Fibroblast of the aortic adventitia (primary cell): ENCODE results near the gene TTYH3. TPM values are rescaled to one million over a fixed set of nuclear protein-coding genes. Genes with fewer than 3 reads are reported as not detected.
A peak's percentile ranks its signal among the peaks of the same experiment; 100 is the strongest.
"Not testable (repeated sequence)": the region's sequence is repeated elsewhere in the genome, so short reads cannot be mapped to it uniquely, and the experiment has no call there.

ENCODE experiments used
- DNase-seq: peaks from one replicate; pipeline ENCODE4 v3.0.0-alpha.2; 2010; ENCODE audit warnings: low read depth
- H3K4me3 ChIP-seq: 2 replicates; pipeline ENCODE4 v1.5.1; 2011; ENCODE audit warnings: low read depth, mild to moderate bottlenecking, control low read depth, low read length, moderate library complexity
- CTCF ChIP-seq: IDR thresholded peaks from 2 replicates; pipeline ENCODE4 v1.5.1; 2011; ENCODE audit warnings: mild to moderate bottlenecking, low read length, control low read depth, inconsistent platforms; ENCODE audit not compliant: insufficient read depth
- total RNA-seq: library from RNA; depleted of rRNA; stranded (reverse); fragments of >200 nt; gene quantifications from 2 replicates; pipeline ENCODE4 v1.2.3, GENCODE V29; 2012; ENCODE audit warnings: low replicate concordance

TTYH3 gene
- total RNA-seq, 1 donor: 27.9 TPM

GRCh38 chr7:2607923-2608904 lies 23.6 kb upstream of the TTYH3 start:
- TF ChIP-seq CTCF: no peak
- DNase-seq: no peak
- H3K4me3 ChIP-seq: no peak overlapping the region

GRCh38 chr7:2608921-2609411 lies 22.8 kb upstream of the TTYH3 start:
- peak; percentile 47 for TF ChIP-seq CTCF
- DNase-seq: peak; percentile 47

GRCh38 chr7:2609646-2610045 lies 22.1 kb upstream of the TTYH3 start:
- DNase-seq, H3K4me3 ChIP-seq: not testable (repeated sequence)

More at GRCh38 chr7:2608921-2609411, 22.8 kb upstream of the TTYH3 start:
- H3K4me3 ChIP-seq: no peak overlapping the region

- DNase-seq: no peak
- no peak overlapping the region for H3K4me3 ChIP-seq
- TF ChIP-seq CTCF: no peak
Measured at GRCh38 chr7:2610466-2610865, 21.3 kb upstream of the TTYH3 start.

- H3K4me3 ChIP-seq: no peak overlapping the region
- no peak for TF ChIP-seq CTCF
- no peak for DNase-seq
Measured at GRCh38 chr7:2610898-2611297, 20.9 kb upstream of the TTYH3 start.

GRCh38 chr7:2611401-2611800 lies 20.4 kb upstream of the TTYH3 start:
- no peak for DNase-seq
- TF ChIP-seq CTCF: no peak

GRCh38 chr7:2611922-2612321 lies 19.9 kb upstream of the TTYH3 start:
- no peak overlapping the region for H3K4me3 ChIP-seq
- DNase-seq: no peak
- TF ChIP-seq CTCF: no peak

More at GRCh38 chr7:2611401-2611800, 20.4 kb upstream of the TTYH3 start:
- H3K4me3 ChIP-seq: no peak overlapping the region
